Measurements from ENCODE around the gene ALDH1B1. TPM values are rescaled to one million over a fixed set of nuclear protein-coding genes. Genes with fewer than 3 reads are reported as not detected.

ALDH1B1 gene
- total and polyA plus RNA-seq, 2 of the 13 experiments (the other 11 are each of a cell fraction or from before 2014, with no cell fraction given): 45.1 to 125 TPM

DNA sequence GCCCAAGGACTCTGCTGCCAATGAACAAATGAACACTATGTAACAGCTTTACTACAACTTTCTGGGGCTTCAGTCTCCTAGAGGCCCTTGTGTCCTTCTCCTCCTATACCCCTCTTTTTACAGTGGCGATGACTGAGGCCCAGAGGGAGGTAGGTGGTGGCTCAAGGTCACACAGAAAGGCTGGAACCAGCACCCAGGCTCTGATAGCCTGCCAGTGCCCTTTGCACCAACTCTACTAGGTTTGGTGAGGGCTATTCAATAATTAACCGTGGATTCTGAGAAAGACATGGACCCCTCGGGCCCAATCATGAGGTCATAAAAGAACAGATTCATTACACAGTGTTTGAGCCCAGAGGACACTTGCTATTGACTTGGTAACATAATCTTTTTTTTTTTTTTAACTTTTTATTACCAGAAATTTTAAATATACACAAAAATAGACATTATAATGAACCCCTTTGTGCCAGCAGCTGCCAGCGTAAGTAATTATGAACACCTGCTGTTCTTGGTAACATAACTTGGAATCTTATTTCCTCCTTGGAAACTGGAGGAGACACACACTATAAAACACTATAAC lies 6.1 kb upstream of the ALDH1B1 start (continued):
- TF ChIP-seq ZNF773 (CRISPR knock-in tag; IDR thresholded peaks at IDR 0.05; ENCODE audit: borderline replicate concordance) (no peak), ZNF180 (CRISPR knock-in tag; IDR thresholded peaks at IDR 0.05; ENCODE audit: borderline replicate concordance, low read depth) (no peak), SMAD9 (CRISPR knock-in tag; IDR thresholded peaks at IDR 0.05) (no peak), POLR2A (IDR thresholded peaks at IDR 0.05; ENCODE audit: insufficient read depth in 1 of 2, low read depth in 2 of 2, low read length in 2 of 2) (0 out of 4 replicates have a peak, but pooled peaks of 1 of the 2 experiments have one; percentile 29), SIN3B (IDR thresholded peaks at IDR 0.05; ENCODE audit: low read length) (no peak), GATA4 (IDR thresholded peaks at IDR 0.05; ENCODE audit: borderline replicate concordance, low read depth) (no peak), ATF7 (IDR thresholded peaks at IDR 0.05) (peak; percentile 63), ATF7 (CRISPR knock-in tag; IDR thresholded peaks at IDR 0.05) (no peak; the same call in 1 of the 2 replicates), ZNF607 (CRISPR knock-in tag; IDR thresholded peaks at IDR 0.05; ENCODE audit: borderline replicate concordance) (no peak), TAF15 (IDR thresholded peaks at IDR 0.05; ENCODE audit: low read depth, low read length, poor library complexity, severe bottlenecking) (no peak), THYN1 (CRISPR knock-in tag; IDR thresholded peaks at IDR 0.05; ENCODE audit: borderline replicate concordance, low read depth) (no peak), ZNF605 (CRISPR knock-in tag; IDR thresholded peaks at IDR 0.05) (no peak), ZNF12 (CRISPR knock-in tag; IDR thresholded peaks at IDR 0.05) (no peak), ZNF614 (CRISPR knock-in tag; IDR thresholded peaks at IDR 0.05; ENCODE audit: borderline replicate concordance) (peak; percentile 39; the same call in 1 of the 2 replicates), TSC22D2 (CRISPR knock-in tag; IDR thresholded peaks at IDR 0.05; ENCODE audit: borderline replicate concordance) (no peak), REPIN1 (CRISPR knock-in tag; IDR thresholded peaks at IDR 0.05; ENCODE audit: borderline replicate concordance, low read depth) (no peak), KLF16 (CRISPR knock-in tag; IDR thresholded peaks at IDR 0.05) (no peak), ZNF335 (CRISPR knock-in tag; IDR thresholded peaks at IDR 0.05) (no peak; the same call in 1 of the 2 replicates), SAFB2 (CRISPR knock-in tag; IDR thresholded peaks at IDR 0.05; ENCODE audit: borderline replicate concordance, low read depth) (no peak), KDM6A (CRISPR knock-in tag; IDR thresholded peaks at IDR 0.05; ENCODE audit: low read depth) (peak; percentile 86)
- TF ChIP-seq, protein P1, sequence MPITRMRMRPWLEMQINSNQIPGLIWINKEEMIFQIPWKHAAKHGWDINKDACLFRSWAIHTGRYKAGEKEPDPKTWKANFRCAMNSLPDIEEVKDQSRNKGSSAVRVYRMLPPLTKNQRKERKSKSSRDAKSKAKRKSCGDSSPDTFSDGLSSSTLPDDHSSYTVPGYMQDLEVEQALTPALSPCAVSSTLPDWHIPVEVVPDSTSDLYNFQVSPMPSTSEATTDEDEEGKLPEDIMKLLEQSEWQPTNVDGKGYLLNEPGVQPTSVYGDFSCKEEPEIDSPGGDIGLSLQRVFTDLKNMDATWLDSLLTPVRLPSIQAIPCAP (CRISPR knock-in tag; IDR thresholded peaks at IDR 0.05; ENCODE audit: low read depth): no peak
- TF ChIP-seq, protein P2, sequence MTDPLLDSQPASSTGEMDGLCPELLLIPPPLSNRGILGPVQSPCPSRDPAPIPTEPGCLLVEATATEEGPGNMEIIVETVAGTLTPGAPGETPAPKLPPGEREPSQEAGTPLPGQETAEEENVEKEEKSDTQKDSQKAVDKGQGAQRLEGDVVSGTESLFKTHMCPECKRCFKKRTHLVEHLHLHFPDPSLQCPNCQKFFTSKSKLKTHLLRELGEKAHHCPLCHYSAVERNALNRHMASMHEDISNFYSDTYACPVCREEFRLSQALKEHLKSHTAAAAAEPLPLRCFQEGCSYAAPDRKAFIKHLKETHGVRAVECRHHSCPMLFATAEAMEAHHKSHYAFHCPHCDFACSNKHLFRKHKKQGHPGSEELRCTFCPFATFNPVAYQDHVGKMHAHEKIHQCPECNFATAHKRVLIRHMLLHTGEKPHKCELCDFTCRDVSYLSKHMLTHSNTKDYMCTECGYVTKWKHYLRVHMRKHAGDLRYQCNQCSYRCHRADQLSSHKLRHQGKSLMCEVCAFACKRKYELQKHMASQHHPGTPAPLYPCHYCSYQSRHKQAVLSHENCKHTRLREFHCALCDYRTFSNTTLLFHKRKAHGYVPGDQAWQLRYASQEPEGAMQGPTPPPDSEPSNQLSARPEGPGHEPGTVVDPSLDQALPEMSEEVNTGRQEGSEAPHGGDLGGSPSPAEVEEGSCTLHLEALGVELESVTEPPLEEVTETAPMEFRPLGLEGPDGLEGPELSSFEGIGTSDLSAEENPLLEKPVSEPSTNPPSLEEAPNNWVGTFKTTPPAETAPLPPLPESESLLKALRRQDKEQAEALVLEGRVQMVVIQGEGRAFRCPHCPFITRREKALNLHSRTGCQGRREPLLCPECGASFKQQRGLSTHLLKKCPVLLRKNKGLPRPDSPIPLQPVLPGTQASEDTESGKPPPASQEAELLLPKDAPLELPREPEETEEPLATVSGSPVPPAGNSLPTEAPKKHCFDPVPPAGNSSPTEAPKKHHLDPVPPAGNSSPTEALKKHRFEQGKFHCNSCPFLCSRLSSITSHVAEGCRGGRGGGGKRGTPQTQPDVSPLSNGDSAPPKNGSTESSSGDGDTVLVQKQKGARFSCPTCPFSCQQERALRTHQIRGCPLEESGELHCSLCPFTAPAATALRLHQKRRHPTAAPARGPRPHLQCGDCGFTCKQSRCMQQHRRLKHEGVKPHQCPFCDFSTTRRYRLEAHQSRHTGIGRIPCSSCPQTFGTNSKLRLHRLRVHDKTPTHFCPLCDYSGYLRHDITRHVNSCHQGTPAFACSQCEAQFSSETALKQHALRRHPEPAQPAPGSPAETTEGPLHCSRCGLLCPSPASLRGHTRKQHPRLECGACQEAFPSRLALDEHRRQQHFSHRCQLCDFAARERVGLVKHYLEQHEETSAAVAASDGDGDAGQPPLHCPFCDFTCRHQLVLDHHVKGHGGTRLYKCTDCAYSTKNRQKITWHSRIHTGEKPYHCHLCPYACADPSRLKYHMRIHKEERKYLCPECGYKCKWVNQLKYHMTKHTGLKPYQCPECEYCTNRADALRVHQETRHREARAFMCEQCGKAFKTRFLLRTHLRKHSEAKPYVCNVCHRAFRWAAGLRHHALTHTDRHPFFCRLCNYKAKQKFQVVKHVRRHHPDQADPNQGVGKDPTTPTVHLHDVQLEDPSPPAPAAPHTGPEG (CRISPR knock-in tag; IDR thresholded peaks at IDR 0.05): no peak
- TF ChIP-seq, protein P3, sequence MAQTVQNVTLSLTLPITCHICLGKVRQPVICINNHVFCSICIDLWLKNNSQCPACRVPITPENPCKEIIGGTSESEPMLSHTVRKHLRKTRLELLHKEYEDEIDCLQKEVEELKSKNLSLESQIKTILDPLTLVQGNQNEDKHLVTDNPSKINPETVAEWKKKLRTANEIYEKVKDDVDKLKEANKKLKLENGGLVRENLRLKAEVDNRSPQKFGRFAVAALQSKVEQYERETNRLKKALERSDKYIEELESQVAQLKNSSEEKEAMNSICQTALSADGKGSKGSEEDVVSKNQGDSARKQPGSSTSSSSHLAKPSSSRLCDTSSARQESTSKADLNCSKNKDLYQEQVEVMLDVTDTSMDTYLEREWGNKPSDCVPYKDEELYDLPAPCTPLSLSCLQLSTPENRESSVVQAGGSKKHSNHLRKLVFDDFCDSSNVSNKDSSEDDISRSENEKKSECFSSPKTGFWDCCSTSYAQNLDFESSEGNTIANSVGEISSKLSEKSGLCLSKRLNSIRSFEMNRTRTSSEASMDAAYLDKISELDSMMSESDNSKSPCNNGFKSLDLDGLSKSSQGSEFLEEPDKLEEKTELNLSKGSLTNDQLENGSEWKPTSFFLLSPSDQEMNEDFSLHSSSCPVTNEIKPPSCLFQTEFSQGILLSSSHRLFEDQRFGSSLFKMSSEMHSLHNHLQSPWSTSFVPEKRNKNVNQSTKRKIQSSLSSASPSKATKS (CRISPR knock-in tag; IDR thresholded peaks at IDR 0.05): no peak

Data from HepG2 (cell line).